Cardiac muscle cell (in vitro differentiated cells and primary cell): ENCODE results near the gene GZF1. TPM values are rescaled to one million over a fixed set of nuclear protein-coding genes. Genes with fewer than 3 reads are reported as not detected.
A peak's percentile ranks its signal among the peaks of the same experiment; 100 is the strongest.

Experiments used
- DNase-seq, 2 donors: peaks; one replicate each; pipeline versions ENCODE4 v3.0.0 to v3.0.0-alpha.2; 2010 to 2017; ENCODE audit warnings: low read depth in 1 of 2, low spot score in 1 of 2
- H3K27ac ChIP-seq: fragments of 200-600 bp; sonication (generic); 2 replicates; pipeline ENCODE4 v1.5.1; 2016
- H3K27me3 ChIP-seq: fragments of 200-600 bp; sonication (generic); 2 replicates; pipeline ENCODE4 v1.6.0; 2016; ENCODE audit warnings: control low read depth
- H3K36me3 ChIP-seq: fragments of 200-600 bp; sonication (generic); 2 replicates; pipeline ENCODE4 v1.5.1; 2016; ENCODE audit warnings: control low read depth
- H3K4me1 ChIP-seq: fragments of 200-600 bp; sonication (generic); 2 replicates; pipeline ENCODE4 v1.8.1; 2017; ENCODE audit warnings: low read depth, mild to moderate bottlenecking, mixed run types
- H3K4me3 ChIP-seq: fragments of 200-600 bp; sonication (generic); 2 replicates; pipeline ENCODE4 v1.5.1; 2016; ENCODE audit warnings: mild to moderate bottlenecking
- H3K9me3 ChIP-seq: fragments of 200-600 bp; sonication (generic); 2 replicates; pipeline ENCODE4 v1.5.1; 2017; ENCODE audit warnings: low read depth, mild to moderate bottlenecking, control low read depth
- polyA plus RNA-seq: library from polyadenylated mRNA; unstranded; fragments of >200 nt; fragmentation: Nextera tagmentation; extraction: Ambion mirVana; gene quantifications from 2 replicates; pipeline ENCODE4 v1.2.1, GENCODE V29; 2016
- total RNA-seq: library from RNA; depleted of rRNA; stranded (reverse); fragments of >200 nt; gene quantifications from 2 replicates; pipeline ENCODE4 v1.2.3, GENCODE V29; 2016
- TF ChIP-seq, protein P1 (sequence below): IDR thresholded peaks from 2 replicates; pipeline ENCODE4 v1.5.1; 2012; ENCODE audit warnings: low read depth, mild to moderate bottlenecking, low read length

Gene GZF1
- total and polyA plus RNA-seq, 2 experiments from 2014 or later: 7.4 to 19.0 TPM

DNA sequence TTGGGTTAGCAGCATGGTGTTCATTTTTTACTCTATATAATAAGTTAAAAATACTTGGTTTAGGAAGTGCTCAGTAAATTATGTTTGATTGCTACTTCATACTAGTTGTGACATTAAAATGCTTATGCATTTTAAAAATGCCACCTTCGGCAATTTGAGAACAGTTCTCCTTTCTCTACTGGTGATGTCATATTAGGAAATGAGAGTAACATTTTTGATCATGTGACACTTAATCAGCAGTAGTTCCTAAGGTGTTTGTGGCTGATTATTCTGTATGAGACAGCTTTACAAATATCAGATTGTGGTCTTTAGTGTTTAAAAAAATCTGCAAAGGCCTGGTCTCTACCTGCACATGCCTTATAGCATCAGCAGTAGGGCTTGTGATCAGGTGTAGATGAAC is 4.4 kb downstream of the GZF1 start:
- no peaks in the 10 kb centered on the region for H3K27me3 ChIP-seq
- peaks cover 28% of the 10 kb centered on the region for H3K4me1 ChIP-seq
- no peaks in the 10 kb centered on the region for H3K9me3 ChIP-seq
- DNase-seq: no peak
- TF ChIP-seq, protein P1, sequence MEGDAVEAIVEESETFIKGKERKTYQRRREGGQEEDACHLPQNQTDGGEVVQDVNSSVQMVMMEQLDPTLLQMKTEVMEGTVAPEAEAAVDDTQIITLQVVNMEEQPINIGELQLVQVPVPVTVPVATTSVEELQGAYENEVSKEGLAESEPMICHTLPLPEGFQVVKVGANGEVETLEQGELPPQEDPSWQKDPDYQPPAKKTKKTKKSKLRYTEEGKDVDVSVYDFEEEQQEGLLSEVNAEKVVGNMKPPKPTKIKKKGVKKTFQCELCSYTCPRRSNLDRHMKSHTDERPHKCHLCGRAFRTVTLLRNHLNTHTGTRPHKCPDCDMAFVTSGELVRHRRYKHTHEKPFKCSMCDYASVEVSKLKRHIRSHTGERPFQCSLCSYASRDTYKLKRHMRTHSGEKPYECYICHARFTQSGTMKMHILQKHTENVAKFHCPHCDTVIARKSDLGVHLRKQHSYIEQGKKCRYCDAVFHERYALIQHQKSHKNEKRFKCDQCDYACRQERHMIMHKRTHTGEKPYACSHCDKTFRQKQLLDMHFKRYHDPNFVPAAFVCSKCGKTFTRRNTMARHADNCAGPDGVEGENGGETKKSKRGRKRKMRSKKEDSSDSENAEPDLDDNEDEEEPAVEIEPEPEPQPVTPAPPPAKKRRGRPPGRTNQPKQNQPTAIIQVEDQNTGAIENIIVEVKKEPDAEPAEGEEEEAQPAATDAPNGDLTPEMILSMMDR: no peak
- peak overlapping the region; percentile 9 for H3K27ac ChIP-seq
- no peak overlapping the region for H3K4me3 ChIP-seq
- peaks cover 27% of the 10 kb centered on the region for H3K36me3 ChIP-seq

DNA sequence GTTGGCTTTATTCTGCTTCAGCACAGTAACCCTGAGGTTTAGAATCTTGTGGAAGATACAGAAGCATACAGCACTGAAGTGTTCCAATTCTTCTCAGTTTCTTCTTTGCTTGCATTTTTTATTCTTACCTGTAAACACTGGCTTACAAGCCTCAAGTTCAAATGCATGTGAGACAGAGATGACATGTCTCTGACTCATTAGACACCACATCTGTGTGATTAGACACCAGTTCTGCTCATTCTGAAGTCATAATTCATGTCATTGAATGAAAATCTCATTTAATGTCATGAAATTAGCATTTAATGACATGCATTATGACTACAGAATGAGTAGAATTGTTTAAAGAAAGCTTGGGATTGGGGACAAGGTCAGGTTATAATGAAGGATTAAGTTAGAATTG is 5.8 kb downstream of the GZF1 start:
- Histone ChIP-seq H3K36me3 (peaks cover 36% of the 10 kb centered on the region), H3K9me3 (no peaks in the 10 kb centered on the region), H3K4me1 (peaks cover 28% of the 10 kb centered on the region), H3K4me3 (no peak overlapping the region), H3K27ac (no peak overlapping the region), H3K27me3 (no peaks in the 10 kb centered on the region)
- DNase-seq: no peak
- TF ChIP-seq, protein P1: no peak

DNA sequence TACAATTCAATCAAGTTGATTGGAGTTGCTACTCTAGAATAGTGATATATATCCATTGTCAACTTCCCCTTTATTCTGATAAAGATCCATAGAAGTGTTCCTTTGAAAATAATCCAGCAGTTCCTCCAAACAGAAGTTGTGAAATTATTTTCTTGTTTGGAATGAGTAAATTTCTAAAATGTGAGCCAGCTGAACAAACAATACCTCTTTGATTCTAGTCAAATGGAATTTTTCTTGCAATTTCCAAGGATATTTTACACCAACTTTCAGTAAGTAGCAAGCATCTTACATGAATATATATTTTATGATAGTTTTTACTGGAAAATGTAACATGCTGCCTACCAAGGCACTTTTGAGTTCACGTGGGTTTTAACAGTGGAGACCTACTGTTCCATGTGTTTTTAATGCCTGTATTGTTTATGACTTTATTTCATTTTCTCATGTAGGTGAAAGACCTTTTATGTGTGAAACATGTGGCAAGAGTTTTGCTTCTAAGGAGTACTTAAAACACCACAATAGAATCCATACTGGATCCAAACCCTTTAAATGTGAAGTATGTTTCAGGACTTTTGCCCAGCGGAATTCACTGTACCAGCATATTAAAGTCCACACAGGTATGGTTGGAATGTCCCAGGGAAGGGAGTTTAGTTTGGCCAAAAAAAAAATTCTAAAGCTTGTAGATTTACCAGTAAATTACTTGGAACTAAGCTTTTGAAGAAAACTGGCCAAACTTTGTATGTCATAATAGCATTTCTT is 6.5 kb downstream of the GZF1 start:
- no peaks in the 10 kb centered on the region for H3K27me3 ChIP-seq
- DNase-seq: peak in 1 of 2 donors; percentile 38
- peaks cover 41% of the 10 kb centered on the region for H3K36me3 ChIP-seq
- TF ChIP-seq, protein P1: no peak
- peaks cover 21% of the 10 kb centered on the region for H3K4me1 ChIP-seq
- H3K4me3 ChIP-seq: no peak overlapping the region
- no peaks in the 10 kb centered on the region for H3K9me3 ChIP-seq
- peak overlapping the region; percentile 11 for H3K27ac ChIP-seq

DNA sequence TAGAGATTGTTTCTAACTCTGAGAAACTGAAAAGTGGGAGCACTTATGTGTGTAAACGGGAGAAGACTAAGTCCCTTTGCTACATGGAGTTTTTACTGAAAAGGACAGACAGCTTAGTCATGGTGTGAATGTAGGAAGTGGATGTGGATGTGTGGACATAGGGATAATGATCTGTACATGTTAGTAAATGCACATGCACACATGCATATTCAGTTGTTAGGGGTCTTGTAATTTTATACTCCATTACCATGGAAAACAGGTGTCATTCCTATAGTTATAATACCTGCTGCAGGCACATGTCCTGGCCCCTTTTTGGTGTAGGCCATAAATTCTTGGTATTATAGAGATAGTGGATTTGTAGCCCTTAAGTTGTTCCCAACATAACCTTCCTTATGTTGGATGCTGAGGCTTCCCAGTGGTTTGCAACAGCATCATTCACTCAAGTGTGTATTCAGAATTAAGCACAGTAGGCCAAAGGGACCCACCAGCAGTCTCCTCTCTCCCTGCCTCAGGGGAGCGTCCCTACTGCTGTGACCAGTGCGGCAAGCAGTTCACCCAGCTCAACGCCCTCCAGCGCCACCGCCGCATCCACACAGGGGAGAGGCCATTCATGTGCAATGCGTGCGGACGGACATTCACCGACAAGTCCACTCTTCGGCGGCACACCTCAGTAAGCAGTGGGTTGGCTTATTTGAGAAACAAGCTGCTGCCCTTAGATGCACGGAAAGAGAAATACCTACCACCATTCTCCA is 7.3 kb downstream of the GZF1 start:
- H3K9me3 ChIP-seq: no peaks in the 10 kb centered on the region
- peaks cover 47% of the 10 kb centered on the region for H3K36me3 ChIP-seq
- peaks cover 18% of the 10 kb centered on the region for H3K4me1 ChIP-seq
- no peak for DNase-seq
- no peak overlapping the region for H3K4me3 ChIP-seq
- TF ChIP-seq, protein P1: no peak
- no peaks in the 10 kb centered on the region for H3K27me3 ChIP-seq
- H3K27ac ChIP-seq: peak overlapping the region; percentile 11

DNA sequence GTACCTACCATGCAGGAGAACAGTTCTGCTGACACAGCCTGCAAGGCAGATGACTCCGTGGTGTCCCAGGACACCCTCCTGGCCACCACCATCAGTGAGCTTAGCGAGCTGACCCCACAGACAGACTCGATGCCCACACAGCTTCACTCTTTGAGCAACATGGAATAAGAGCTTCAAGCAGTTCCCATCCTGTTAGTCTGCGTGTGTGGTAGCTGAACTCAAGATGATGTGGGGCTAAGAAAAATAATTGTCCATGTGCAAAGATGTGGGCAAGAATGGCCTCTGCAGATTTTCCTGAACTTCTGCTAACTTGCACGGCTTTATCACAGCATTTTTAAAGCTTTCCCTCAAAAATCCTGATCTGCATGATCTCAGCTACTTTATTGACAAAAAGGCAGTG is 8.3 kb downstream of the GZF1 start:
- TF ChIP-seq, protein P1: no peak
- no peak for DNase-seq
- Histone ChIP-seq H3K27ac (no peak overlapping the region), H3K27me3 (no peaks in the 10 kb centered on the region), H3K36me3 (peaks cover 45% of the 10 kb centered on the region), H3K4me1 (peaks cover 18% of the 10 kb centered on the region), H3K9me3 (no peaks in the 10 kb centered on the region), H3K4me3 (no peak overlapping the region)
